Thyroid gland (tissue), 4 donors: Measurements from ENCODE around the gene DROSHA.

Experiments
- POLR2A ChIP-seq, 2 donors: fragments of 450-650 bp; IDR thresholded peaks; one replicate each; pipeline ENCODE4 v1.6.1; 2017; ENCODE audit warnings: antibody characterized with exemption in 2 of 2, mild to moderate bottlenecking in 2 of 2, moderate library complexity in 1 of 2
- TF ChIP-seq, protein P1 (sequence below), 6 experiments: fragments of 200-600 bp in 3 of 6; fragments of 450-650 bp in 3 of 6; sonication (generic) in 3 of 6; IDR thresholded peaks; one replicate each; pipeline ENCODE4 v1.5.1; 2016 to 2019; ENCODE audit warnings: antibody characterized with exemption in 6 of 6, mild to moderate bottlenecking in 2 of 6, inconsistent platforms in 1 of 6, moderate library complexity in 1 of 6

DNA sequence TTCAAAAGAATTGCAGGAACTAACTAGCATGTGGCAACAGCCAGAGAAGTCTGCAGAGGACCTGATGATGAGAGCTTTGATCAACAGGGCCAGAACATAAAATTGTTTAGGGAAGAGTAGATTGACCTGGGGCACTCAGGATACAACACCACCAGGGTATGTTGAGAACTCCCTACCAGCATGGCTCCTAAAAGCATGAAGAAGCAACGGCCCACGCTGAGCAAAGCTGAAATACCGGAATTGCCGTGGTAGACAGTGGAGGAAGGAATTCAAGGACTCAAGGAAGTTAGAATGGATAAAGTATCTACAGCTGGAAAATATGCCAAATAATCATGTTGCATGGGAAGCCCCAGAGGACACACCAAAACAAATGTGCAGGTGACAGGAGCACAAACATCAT, 31.6 kb downstream of the DROSHA start:
- TF ChIP-seq, protein P1, sequence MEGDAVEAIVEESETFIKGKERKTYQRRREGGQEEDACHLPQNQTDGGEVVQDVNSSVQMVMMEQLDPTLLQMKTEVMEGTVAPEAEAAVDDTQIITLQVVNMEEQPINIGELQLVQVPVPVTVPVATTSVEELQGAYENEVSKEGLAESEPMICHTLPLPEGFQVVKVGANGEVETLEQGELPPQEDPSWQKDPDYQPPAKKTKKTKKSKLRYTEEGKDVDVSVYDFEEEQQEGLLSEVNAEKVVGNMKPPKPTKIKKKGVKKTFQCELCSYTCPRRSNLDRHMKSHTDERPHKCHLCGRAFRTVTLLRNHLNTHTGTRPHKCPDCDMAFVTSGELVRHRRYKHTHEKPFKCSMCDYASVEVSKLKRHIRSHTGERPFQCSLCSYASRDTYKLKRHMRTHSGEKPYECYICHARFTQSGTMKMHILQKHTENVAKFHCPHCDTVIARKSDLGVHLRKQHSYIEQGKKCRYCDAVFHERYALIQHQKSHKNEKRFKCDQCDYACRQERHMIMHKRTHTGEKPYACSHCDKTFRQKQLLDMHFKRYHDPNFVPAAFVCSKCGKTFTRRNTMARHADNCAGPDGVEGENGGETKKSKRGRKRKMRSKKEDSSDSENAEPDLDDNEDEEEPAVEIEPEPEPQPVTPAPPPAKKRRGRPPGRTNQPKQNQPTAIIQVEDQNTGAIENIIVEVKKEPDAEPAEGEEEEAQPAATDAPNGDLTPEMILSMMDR (IDR thresholded peaks at IDR 0.05) = no peak
- TF ChIP-seq POLR2A (IDR thresholded peaks at IDR 0.05) = no peak
